22Rv1 (cell line): ENCODE data around the gene SEC14L3.

ENCODE experiments used
- H3K27ac ChIP-seq: fragments of 450-650 bp; 2 replicates; pipeline ENCODE4 v1.5.1; 2017
- ZFX ChIP-seq: fragments of 450-650 bp; IDR thresholded peaks from 2 replicates; pipeline ENCODE4 v1.6.1; 2017; ENCODE audit warnings: antibody characterized with exemption, borderline replicate concordance
- TF ChIP-seq, protein P1 (sequence below): fragments of 450-650 bp; IDR thresholded peaks from 2 replicates; pipeline ENCODE4 v1.5.1; 2017; ENCODE audit warnings: mild to moderate bottlenecking

Gene SEC14L3

DNA sequence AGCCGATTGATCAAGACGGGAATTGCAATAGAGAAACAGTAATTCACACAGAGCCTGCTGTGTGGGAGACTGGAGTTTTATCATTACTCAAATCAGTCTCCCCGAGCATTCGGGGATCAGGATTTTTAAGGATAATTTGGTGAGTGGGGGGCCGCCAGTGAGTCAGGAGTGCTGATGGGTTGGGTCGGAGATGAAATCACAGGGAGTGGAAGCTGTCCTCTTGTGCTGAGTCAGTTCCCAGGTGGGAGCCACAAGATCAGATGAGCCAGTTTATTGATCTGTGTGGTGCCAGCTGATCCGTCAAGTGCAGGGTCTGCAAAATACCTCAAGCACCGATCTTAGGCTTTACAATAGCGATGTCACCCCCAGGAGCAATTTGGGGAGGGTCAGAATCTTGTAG lies 30.7 kb downstream of the SEC14L3 start:
- H3K27ac ChIP-seq, result no peak overlapping the region
- TF ChIP-seq, protein P1, sequence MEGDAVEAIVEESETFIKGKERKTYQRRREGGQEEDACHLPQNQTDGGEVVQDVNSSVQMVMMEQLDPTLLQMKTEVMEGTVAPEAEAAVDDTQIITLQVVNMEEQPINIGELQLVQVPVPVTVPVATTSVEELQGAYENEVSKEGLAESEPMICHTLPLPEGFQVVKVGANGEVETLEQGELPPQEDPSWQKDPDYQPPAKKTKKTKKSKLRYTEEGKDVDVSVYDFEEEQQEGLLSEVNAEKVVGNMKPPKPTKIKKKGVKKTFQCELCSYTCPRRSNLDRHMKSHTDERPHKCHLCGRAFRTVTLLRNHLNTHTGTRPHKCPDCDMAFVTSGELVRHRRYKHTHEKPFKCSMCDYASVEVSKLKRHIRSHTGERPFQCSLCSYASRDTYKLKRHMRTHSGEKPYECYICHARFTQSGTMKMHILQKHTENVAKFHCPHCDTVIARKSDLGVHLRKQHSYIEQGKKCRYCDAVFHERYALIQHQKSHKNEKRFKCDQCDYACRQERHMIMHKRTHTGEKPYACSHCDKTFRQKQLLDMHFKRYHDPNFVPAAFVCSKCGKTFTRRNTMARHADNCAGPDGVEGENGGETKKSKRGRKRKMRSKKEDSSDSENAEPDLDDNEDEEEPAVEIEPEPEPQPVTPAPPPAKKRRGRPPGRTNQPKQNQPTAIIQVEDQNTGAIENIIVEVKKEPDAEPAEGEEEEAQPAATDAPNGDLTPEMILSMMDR, result no peak
- TF ChIP-seq ZFX, result no peak

DNA sequence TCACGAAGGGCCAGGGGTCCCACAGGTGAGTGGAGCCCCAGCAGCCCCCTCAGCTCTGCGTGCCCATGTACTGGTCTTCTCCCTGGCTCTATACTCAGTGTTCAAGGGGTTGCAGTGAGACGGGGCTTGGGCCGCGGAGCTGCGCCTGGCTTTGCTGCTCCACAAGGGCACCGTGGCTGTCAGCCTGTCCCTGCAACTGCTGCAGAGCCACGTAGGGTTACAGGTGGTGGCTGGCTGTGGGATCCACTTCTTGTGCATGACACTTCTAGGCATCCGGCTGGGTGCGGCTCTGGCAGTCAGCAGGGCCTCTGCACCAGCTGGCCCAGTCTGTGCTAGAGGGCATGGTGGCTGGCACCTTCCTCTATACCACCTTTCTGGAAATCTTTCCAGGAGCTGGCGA lies 32.0 kb downstream of the SEC14L3 start:
- H3K27ac ChIP-seq, result no peak overlapping the region
- TF ChIP-seq, protein P1, result no peak
- TF ChIP-seq ZFX, result no peak

DNA sequence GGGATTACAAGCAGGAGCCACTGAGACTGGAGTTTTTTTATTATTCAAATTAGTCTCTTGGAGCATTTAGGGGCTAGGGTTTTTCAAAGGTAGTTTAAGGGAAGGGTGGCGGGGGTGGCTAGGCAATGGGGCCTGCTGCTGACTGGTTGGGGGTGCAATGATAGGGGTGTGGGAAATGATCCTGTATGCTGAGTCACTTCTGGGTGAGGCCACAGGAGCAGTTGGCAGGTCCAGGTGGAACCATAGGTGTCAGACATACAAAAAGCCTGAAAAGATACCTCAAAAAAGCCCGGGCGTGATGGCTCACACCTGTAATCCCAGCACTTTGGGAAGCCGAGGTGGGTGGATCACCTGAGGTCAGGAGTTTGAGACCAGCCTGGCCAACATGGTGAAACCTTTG lies 32.6 kb downstream of the SEC14L3 start:
- TF ChIP-seq, protein P1, result no peak
- TF ChIP-seq ZFX, result no peak
- no peak overlapping the region for H3K27ac ChIP-seq

DNA sequence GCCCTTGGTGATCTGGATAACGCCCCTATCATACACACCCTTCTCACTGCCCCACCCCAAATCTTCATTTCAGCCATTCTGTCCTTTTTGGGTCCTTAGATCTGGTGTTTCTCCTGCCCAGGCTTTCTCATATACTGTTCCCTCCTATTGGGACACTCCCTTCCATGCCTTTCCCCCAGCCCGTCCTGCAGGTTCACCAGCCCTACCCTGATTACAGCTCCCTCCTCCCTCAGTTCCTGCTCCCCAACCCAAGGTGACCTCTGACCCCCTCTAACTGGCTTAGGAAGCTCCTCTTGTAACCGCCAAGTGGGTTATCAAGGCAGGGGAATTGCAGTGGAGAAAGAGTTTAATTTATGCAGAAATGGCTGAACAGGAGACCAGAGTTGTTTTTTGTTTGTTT lies 33.3 kb downstream of the SEC14L3 start:
- no peak for TF ChIP-seq ZFX
- TF ChIP-seq, protein P1, result no peak
- H3K27ac ChIP-seq, result no peak overlapping the region

DNA sequence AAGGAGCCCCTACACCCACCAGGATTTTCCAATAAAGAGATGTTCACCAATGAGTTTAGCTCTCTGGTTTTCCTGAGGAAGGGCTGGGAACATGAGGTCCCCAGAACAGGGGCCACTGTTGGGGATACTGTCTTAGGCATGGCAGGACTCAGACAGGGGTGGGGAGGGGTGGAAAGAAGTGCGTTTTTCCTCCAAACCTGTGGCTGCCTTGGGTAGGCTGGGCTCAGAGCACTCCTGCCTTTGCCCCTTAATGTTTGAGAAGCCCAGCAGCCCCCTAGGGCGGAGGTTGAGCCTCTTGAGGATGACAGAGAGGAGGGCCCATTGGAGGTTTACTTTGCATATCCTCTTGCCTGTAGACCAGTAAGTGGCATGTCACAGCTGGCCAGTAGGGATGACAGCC lies 35.6 kb downstream of the SEC14L3 start:
- no peak for TF ChIP-seq ZFX
- TF ChIP-seq, protein P1, result no peak
- H3K27ac ChIP-seq, result no peak overlapping the region

DNA sequence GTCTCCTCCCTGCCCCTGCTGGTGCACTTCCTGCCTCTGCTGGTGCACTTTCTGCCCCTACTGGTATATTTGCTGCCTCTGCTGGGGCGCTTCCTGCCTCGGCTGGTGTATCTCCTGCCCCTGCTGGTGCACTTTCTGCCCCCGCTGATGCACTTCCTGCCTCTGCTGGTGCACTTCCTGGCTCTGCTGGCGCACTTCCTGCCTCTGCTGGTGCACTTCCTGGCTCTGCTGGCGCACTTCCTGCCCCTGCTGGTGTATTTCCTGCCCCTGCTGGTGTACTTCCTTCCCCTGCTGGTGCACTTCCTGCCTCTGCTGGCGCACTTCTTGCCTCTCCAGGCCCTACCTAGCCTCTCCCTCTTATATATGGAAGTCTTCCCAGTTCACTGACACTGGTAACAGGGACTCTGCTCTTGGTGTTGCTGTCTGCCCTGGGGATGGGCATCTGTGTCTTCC lies 36.1 kb downstream of the SEC14L3 start:
- TF ChIP-seq, protein P1, result no peak
- no peak for TF ChIP-seq ZFX
- no peak overlapping the region for H3K27ac ChIP-seq

DNA sequence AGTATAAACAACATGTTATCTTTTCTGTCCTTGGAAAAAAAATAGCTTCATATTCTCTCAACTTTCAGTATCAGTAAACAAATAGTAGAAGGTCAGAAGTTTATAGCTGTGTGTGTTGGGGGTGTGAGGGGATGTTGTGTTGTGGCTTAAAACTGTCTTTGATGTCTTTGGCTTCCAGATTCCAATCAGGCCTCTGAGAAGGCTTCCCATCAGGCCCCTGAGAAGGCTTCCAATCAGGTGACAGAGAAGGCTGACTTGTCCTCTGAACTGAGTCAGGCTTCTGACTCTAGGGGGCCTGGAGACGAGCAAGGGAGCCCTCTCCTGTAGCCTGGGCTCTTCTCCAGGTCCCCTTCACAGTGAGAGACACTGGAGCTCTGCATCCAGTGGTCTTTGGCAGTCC lies 37.0 kb downstream of the SEC14L3 start:
- no peak overlapping the region for H3K27ac ChIP-seq
- TF ChIP-seq, protein P1, result no peak
- no peak for TF ChIP-seq ZFX
